HG02870 (cell line): ENCODE measurements around the gene GSE1.

ENCODE experiments used
- ATAC-seq: cut with Tn5 transposase; IDR thresholded peaks from one replicate; pipeline ENCODE4 v1.9.1; 2021; ENCODE audit warnings: mild to moderate bottlenecking, moderate library complexity; ENCODE audit not compliant: unreplicated experiment

The GSE1 gene

GRCh38 chr16:85631802-85632393 is 18.8 kb downstream of the GSE1 start:
- no peak for ATAC-seq

GRCh38 chr16:85632709-85633437 is 19.8 kb downstream of the GSE1 start:
- no peak for ATAC-seq

GRCh38 chr16:85633438-85633743 is 20.3 kb downstream of the GSE1 start:
- no peak for ATAC-seq

- ATAC-seq: no peak
Measured at GRCh38 chr16:85633888-85634287, 20.8 kb downstream of the GSE1 start.

GRCh38 chr16:85634747-85635544 is 21.8 kb downstream of the GSE1 start:
- no peak for ATAC-seq

GRCh38 chr16:85635545-85636140 is 22.5 kb downstream of the GSE1 start:
- no peak for ATAC-seq

GRCh38 chr16:85636234-85636812 is 23.2 kb downstream of the GSE1 start:
- no peak for ATAC-seq

- ATAC-seq: no peak
Measured at GRCh38 chr16:85637061-85637807, 24.1 kb downstream of the GSE1 start.

- ATAC-seq: no peak
Measured at GRCh38 chr16:85637808-85638647, 24.9 kb downstream of the GSE1 start.

- ATAC-seq: no peak
Measured at GRCh38 chr16:85638695-85639409, 25.7 kb downstream of the GSE1 start.

GRCh38 chr16:85639529-85640253 is 26.6 kb downstream of the GSE1 start:
- no peak for ATAC-seq

- no peak for ATAC-seq
Measured at GRCh38 chr16:85640254-85640558, 27.1 kb downstream of the GSE1 start.

- no peak for ATAC-seq
Measured at GRCh38 chr16:85640585-85640984, 27.5 kb downstream of the GSE1 start.

GRCh38 chr16:85641305-85641704 is 28.2 kb downstream of the GSE1 start:
- ATAC-seq: no peak

- ATAC-seq: no peak
Measured at GRCh38 chr16:85641776-85642176, 28.7 kb downstream of the GSE1 start.

GRCh38 chr16:85642762-85643358 is 29.7 kb downstream of the GSE1 start:
- ATAC-seq: no peak

- no peak for ATAC-seq
Measured at GRCh38 chr16:85643631-85644030, 30.5 kb downstream of the GSE1 start.

- no peak for ATAC-seq
Measured at GRCh38 chr16:85644093-85644712, 31.1 kb downstream of the GSE1 start.
